Measurements from ENCODE around the gene ATP8B4.
A peak's percentile ranks its signal among the peaks of the same experiment; 100 is the strongest.

Gene ATP8B4

DNA sequence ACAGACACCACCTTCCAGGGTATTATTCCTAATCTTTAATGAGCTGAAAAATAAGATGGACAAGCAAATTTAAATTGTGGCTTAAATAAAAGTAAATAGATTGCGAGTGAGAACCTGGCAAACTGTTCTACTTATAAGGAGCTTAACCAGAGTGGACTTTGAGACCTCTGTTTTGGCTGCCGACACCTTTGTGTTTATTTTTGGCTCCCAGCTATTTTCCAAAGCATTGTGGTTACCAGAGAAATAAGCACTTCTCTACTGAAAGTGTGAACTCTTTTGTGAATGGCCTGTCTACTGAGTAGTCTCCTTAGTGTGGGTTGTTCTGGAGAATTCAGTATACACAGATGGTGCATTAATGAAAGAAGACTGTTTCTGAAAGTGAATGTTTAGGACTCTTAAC, 109.4 kb downstream of the ATP8B4 start:
- H3K4me2 ChIP-seq, result no peak overlapping the region
- H3K9ac ChIP-seq, result no peak overlapping the region
- peaks cover 0 to 61% (median 0%) of the 10 kb centered on the region in 11 experiments; a peak in 4 of 22 replicates for H3K36me3 ChIP-seq
- TF ChIP-seq Cebpa-rat (IDR thresholded peaks at IDR 0.05), result no peak
- no peaks in the 10 kb centered on the region for H4K20me1 ChIP-seq
- H3K27me3 ChIP-seq, result no peaks in the 10 kb centered on the region
- no peak overlapping the region for H3K27ac ChIP-seq
- H3K4me1 ChIP-seq, result no peaks in the 10 kb centered on the region
- H3K9me3 ChIP-seq (replicated peaks in 1 of 11), result no peaks in the 10 kb centered on the region
- H3K4me3 ChIP-seq, result no peak overlapping the region

DNA sequence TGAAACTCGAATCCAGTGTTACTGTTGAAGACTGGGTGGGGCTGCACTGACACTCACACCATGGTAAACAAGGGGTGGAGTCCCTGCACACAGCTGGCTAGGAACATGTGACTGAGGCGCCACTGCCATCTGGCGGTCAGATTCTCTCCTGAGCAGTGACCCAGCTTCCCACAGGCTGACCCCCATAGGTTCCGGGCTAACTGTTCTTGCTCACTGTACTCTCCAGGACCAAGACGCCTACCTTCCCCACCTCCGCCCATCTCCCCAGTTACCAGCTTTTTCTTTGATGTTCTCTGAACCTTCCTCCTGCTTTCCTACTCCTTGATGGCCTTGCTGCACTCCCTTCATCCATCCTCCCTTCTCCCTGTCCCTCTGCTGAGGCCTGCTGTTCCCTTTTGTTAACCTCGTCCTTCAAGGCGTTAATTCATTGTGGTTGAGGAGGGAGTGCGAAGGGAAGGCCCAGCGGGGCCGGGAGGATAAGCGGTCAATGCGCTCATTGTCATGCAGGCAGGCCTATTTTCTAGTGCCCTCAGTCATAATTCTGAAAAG, 115.2 kb downstream of the ATP8B4 start:
- Histone ChIP-seq H3K9ac (no peak overlapping the region), H3K27me3 (no peaks in the 10 kb centered on the region), H4K20me1 (no peaks in the 10 kb centered on the region), H3K4me2 (peak overlapping the region in 5 of 11 experiments; percentile 22 to 44 (median 33); a peak in 5 of 22 replicates), H3K4me1 (peaks cover 0 to 13% (median 5%) of the 10 kb centered on the region in 10 experiments; a peak in 8 of 20 replicates), H3K36me3 (peaks cover 0 to 53% (median 0%) of the 10 kb centered on the region in 11 experiments; a peak in 4 of 22 replicates), H3K4me3 (no peak overlapping the region), H3K27ac (peak overlapping the region in 3 of 11 experiments; percentile 25 to 33 (median 29); a peak in 2 of 22 replicates), H3K9me3 (replicated peaks in 1 of 11) (peaks cover 0 to 13% (median 0%) of the 10 kb centered on the region in 11 experiments; a peak in 7 of 22 replicates)
- no peak for TF ChIP-seq Cebpa-rat (IDR thresholded peaks at IDR 0.05)

DNA sequence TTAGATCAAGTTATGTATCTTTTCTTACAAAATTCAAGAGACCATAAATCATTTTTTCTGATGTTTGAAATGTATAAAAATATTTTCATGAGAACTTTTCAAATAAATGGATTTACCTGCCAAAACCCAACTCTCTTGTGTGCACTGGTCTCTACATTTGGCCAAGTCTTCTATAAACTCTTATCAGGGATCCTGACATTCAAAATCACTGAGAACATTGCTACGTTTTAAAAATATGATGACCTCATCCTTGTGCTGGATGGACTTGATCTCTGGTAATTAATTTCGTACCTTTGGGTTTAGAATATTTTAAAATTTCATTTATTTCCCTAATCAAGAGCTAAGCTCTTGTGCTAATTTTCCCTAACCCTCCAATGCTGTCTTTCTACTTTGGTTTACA, 127.4 kb downstream of the ATP8B4 start:
- H3K36me3 ChIP-seq, result peaks cover 0 to 58% (median 0%) of the 10 kb centered on the region in 11 experiments; a peak in 4 of 22 replicates
- no peak overlapping the region for H3K27ac ChIP-seq
- H3K9me3 ChIP-seq (replicated peaks in 1 of 11), result no peaks in the 10 kb centered on the region
- no peak overlapping the region for H3K9ac ChIP-seq
- TF ChIP-seq Cebpa-rat (IDR thresholded peaks at IDR 0.05), result no peak
- H3K27me3 ChIP-seq, result no peaks in the 10 kb centered on the region
- H3K4me3 ChIP-seq, result no peak overlapping the region
- no peak overlapping the region for H3K4me2 ChIP-seq
- H3K4me1 ChIP-seq, result peaks cover 0 to 11% (median 0%) of the 10 kb centered on the region in 10 experiments; a peak in 8 of 20 replicates
- H4K20me1 ChIP-seq, result no peaks in the 10 kb centered on the region

DNA sequence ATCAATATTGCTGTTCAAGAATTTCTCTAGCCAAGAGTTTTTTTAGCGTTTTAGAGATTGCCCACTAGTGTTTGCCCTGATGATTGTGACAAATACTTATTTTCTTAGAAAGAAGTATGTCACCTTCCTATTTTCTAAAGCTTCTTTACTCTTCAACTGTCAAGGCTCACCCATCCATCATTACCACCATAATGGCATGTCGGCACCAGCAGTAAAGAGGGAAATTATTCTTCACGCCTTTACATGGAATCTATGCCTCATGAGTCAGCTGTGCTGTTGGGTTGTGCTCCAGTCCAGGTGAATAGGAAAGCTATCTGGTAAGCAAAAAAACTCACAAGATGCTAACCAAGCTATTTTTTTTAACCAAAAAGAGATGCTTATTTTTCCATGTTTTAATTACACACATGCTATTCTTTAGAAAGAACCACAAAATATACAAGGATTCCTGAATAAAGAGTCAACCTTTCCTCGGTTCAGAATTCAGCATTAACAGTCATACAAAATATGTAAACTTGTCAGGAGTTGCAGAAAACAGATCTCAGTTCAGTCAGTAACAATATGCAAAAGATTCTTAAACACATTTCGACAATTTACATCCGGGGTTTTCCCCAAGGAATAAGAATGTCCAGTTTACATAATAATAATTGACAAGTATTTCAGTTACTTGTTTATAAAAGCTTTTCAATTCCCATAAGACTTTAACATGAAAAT, 128.0 kb downstream of the ATP8B4 start:
- no peaks in the 10 kb centered on the region for H4K20me1 ChIP-seq
- H3K9ac ChIP-seq, result no peak overlapping the region
- no peak overlapping the region for H3K4me2 ChIP-seq
- peaks cover 0 to 15% (median 0%) of the 10 kb centered on the region in 10 experiments; a peak in 8 of 20 replicates for H3K4me1 ChIP-seq
- TF ChIP-seq Cebpa-rat (IDR thresholded peaks at IDR 0.05), result no peak
- H3K27ac ChIP-seq, result no peak overlapping the region
- H3K9me3 ChIP-seq (replicated peaks in 1 of 11), result no peaks in the 10 kb centered on the region
- H3K4me3 ChIP-seq, result no peak overlapping the region
- H3K27me3 ChIP-seq, result no peaks in the 10 kb centered on the region
- peaks cover 0 to 52% (median 0%) of the 10 kb centered on the region in 11 experiments; a peak in 4 of 22 replicates for H3K36me3 ChIP-seq

DNA sequence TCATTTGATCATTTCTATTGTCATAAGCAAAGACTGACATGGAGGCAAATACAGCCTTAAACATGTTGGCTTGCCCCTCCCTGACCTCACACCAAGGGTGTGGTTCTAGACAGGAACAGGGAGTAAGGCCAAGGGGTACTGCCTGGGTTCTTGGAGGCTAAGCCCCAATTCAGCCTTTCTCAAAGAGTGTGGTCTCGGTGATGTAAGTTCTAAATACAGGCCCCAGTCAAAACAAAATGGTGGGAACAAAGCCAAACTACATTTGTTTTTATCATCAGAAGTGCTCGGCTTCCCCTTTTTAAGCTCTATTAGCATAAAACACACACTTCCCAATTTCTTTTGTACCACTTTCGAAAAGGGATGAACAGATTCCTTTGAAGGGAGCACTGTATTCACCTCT, 129.5 kb downstream of the ATP8B4 start:
- Histone ChIP-seq H3K4me1 (peaks cover 0 to 18% (median 0%) of the 10 kb centered on the region in 10 experiments; a peak in 8 of 20 replicates), H3K36me3 (peaks cover 0 to 47% (median 0%) of the 10 kb centered on the region in 11 experiments; a peak in 4 of 22 replicates), H3K27me3 (no peaks in the 10 kb centered on the region), H3K9ac (no peak overlapping the region), H3K4me2 (peak overlapping the region in 3 of 11 experiments; percentile 34 to 47 (median 45); a peak in 5 of 22 replicates), H3K4me3 (no peak overlapping the region), H3K9me3 (replicated peaks in 1 of 11) (no peaks in the 10 kb centered on the region), H4K20me1 (no peaks in the 10 kb centered on the region), H3K27ac (peak overlapping the region in 3 of 11 experiments; percentile 39 to 57 (median 50); a peak in 5 of 22 replicates)
- TF ChIP-seq Cebpa-rat (IDR thresholded peaks at IDR 0.05), result no peak

DNA sequence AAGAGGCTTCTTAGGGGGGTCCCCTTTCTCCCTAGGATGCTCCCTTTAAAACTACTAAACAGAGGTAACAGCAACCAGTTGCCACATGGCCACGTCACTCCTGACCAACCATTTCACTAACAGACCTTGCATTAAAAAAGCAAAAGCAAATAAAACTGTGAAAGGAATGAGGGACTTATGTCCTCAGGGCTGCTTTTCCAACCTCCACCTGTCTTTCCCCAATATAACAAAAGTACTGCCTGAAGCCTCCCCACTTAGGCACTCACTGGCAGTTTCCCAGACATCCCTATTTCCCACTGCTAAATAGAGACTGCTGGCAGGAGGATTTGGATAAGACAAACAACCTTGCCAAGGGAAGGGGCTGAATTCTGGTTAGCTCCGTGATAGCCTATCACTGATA, 130.3 kb downstream of the ATP8B4 start:
- H3K9ac ChIP-seq, result no peak overlapping the region
- peaks cover 0 to 18% (median 0%) of the 10 kb centered on the region in 10 experiments; a peak in 8 of 20 replicates for H3K4me1 ChIP-seq
- H3K36me3 ChIP-seq, result peaks cover 0 to 46% (median 0%) of the 10 kb centered on the region in 11 experiments; a peak in 4 of 22 replicates
- no peak for TF ChIP-seq Cebpa-rat (IDR thresholded peaks at IDR 0.05)
- no peaks in the 10 kb centered on the region for H3K9me3 ChIP-seq (replicated peaks in 1 of 11)
- H3K27me3 ChIP-seq, result no peaks in the 10 kb centered on the region
- H3K27ac ChIP-seq, result no peak overlapping the region
- no peak overlapping the region for H3K4me3 ChIP-seq
- no peak overlapping the region for H3K4me2 ChIP-seq
- H4K20me1 ChIP-seq, result no peaks in the 10 kb centered on the region

DNA sequence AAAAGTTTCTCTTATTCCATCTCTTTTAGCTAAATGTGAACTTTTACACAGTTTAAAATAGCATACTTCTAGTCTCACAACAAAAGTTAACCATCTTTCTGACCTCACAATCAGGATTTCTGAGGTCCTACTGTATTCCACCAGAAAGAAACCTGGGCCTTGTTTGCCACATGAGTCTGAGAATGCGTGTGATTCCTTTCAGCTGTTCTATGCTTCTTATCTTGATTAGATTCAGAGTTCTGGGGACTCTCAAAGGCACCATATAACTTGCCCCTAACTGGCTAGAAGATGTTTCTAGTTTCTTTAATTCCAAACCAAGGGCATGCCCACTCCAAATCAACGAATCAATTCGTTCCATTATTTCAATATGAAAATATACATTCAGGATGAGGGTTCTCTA, 131.1 kb downstream of the ATP8B4 start:
- Histone ChIP-seq H4K20me1 (no peaks in the 10 kb centered on the region), H3K36me3 (peaks cover 0 to 48% (median 0%) of the 10 kb centered on the region in 11 experiments; a peak in 4 of 22 replicates), H3K4me2 (no peak overlapping the region), H3K9me3 (replicated peaks in 1 of 11) (no peaks in the 10 kb centered on the region), H3K27me3 (no peaks in the 10 kb centered on the region), H3K27ac (no peak overlapping the region), H3K9ac (no peak overlapping the region), H3K4me3 (no peak overlapping the region), H3K4me1 (peaks cover 0 to 18% (median 0%) of the 10 kb centered on the region in 10 experiments; a peak in 8 of 20 replicates)
- TF ChIP-seq Cebpa-rat (IDR thresholded peaks at IDR 0.05), result no peak

DNA sequence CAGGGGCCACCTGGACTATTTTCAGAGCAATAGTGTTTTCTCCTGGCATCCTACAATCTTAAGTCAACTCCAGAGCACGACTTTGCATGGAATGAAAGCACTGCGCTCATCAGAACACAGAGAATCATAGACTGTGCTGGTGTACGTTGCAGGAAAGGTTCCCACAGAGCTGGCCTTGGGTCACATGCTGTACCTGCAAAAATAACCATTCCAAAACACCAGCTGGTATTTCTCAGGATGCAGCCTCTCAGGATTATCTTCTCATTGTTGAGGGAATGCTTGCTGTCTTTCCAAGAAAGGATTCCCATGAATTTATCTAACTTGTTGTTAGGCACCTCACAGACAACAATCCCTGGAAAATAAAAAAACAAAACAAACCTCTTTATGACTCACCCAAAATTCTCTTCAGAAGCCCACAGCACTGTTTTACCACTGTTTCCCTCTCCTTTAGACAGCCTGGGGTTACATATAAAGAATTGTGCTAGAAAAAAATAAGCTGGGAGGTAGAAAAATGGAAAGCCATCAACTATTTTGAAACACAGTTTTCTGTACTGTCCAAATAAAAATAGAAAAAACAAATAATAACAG, 131.7 kb downstream of the ATP8B4 start:
- Histone ChIP-seq H3K27me3 (no peaks in the 10 kb centered on the region), H3K9ac (no peak overlapping the region), H3K27ac (no peak overlapping the region), H4K20me1 (no peaks in the 10 kb centered on the region), H3K4me1 (peaks cover 0 to 18% (median 0%) of the 10 kb centered on the region in 10 experiments; a peak in 8 of 20 replicates), H3K4me3 (no peak overlapping the region), H3K36me3 (peaks cover 0 to 46% (median 0%) of the 10 kb centered on the region in 11 experiments; a peak in 4 of 22 replicates), H3K9me3 (replicated peaks in 1 of 11) (no peaks in the 10 kb centered on the region), H3K4me2 (no peak overlapping the region)
- TF ChIP-seq Cebpa-rat (IDR thresholded peaks at IDR 0.05), result no peak

DNA sequence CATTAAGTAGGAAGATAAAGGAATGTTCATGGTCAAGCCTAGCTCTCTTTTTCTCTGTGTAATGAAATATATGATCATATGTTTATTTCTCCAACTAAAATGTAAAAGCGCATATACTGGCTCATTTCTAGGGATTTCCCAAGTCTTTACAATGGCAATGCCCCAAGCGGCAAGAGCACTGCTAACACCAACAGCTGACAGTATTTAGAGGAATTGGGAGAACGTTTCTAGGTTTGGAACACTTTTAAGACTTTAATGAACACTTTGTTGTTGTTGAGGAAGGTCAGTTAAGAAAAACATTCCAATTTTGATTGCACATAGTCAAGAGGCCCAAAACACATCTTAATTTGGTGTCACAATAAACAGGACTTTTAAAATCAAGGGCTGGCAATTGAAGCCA, 132.7 kb downstream of the ATP8B4 start:
- H3K4me1 ChIP-seq, result peaks cover 0 to 18% (median 0%) of the 10 kb centered on the region in 10 experiments; a peak in 8 of 20 replicates
- TF ChIP-seq Cebpa-rat (IDR thresholded peaks at IDR 0.05), result no peak
- peaks cover 0 to 37% (median 0%) of the 10 kb centered on the region in 11 experiments; a peak in 4 of 22 replicates for H3K36me3 ChIP-seq
- H3K4me3 ChIP-seq, result no peak overlapping the region
- no peaks in the 10 kb centered on the region for H3K27me3 ChIP-seq
- no peaks in the 10 kb centered on the region for H4K20me1 ChIP-seq
- no peaks in the 10 kb centered on the region for H3K9me3 ChIP-seq (replicated peaks in 1 of 11)
- H3K27ac ChIP-seq, result no peak overlapping the region
- H3K4me2 ChIP-seq, result peak overlapping the region in 1 of 11 experiments; percentile 32; a peak in 2 of 22 replicates
- no peak overlapping the region for H3K9ac ChIP-seq

All from BLaER1 treated with 17β-estradiol and CSF1 and Interleukin-3, amounts not matched to agents 10 nM and 100 nM (cell line).